Stomach (tissue), 9 donors: ENCODE results near the gene PRMT3. TPM values are rescaled to one million over a fixed set of nuclear protein-coding genes. Genes with fewer than 3 reads are reported as not detected.

Experiments used
- DNase-seq, 2 donors: peaks; one replicate each; pipeline versions ENCODE4 v3.0.0 to v3.0.0-alpha.2; 2013 to 2019
- H3K27ac ChIP-seq, 5 donors: fragments of 200-600 bp in 4 of 5; sonication (generic) in 4 of 5; one replicate each; pipeline ENCODE4 v1.5.1; 2013 to 2019; ENCODE audit warnings: mild to moderate bottlenecking in 1 of 5, moderate library complexity in 1 of 5
- H3K27me3 ChIP-seq, 3 donors: fragments of 200-600 bp; sonication (generic); one replicate each; pipeline ENCODE4 v1.5.1; 2017 to 2019; ENCODE audit warnings: mixed run types in 1 of 3
- H3K36me3 ChIP-seq, 4 donors: fragments of 200-600 bp; sonication (generic); 1 replicate in 3 of 4; 2 replicates in 1 of 4; pipeline ENCODE4 v1.5.1; 2016 to 2019
- H3K4me1 ChIP-seq, 4 donors: fragments of 200-600 bp; sonication (generic); one replicate each; pipeline ENCODE4 v1.5.1; 2016 to 2019
- H3K4me3 ChIP-seq, 4 donors: fragments of 200-600 bp; sonication (generic) in 3 of 4; one replicate each; pipeline ENCODE4 v1.5.1; 2016 to 2019; ENCODE audit warnings: mild to moderate bottlenecking in 1 of 4
- H3K9me3 ChIP-seq, 4 donors: fragments of 200-600 bp; sonication (generic); one replicate each; pipeline ENCODE4 v1.5.1; 2016 to 2019
- EP300 ChIP-seq: sonication (generic); formaldehyde crosslinking; IDR thresholded peaks from one replicate; pipeline ENCODE4 v1.6.1; 2017; ENCODE audit warnings: antibody characterized with exemption
- POLR2A ChIP-seq, 4 donors: fragments of 450-650 bp; IDR thresholded peaks; one replicate each; pipeline ENCODE4 v1.6.1; 2016; ENCODE audit warnings: antibody characterized with exemption in 4 of 4, control low read depth in 2 of 4, mild to moderate bottlenecking in 1 of 4, moderate library complexity in 1 of 4
- POLR2AphosphoS5 ChIP-seq, 3 donors: sonication (generic); formaldehyde crosslinking; IDR thresholded peaks; one replicate each; pipeline ENCODE4 v1.6.1; 2016; ENCODE audit warnings: antibody characterized with exemption in 3 of 3
- WGBS, 5 donors: extraction: QIAGEN DNeasy Blood & Tissue Kit in 3 of 5; methylation state at CpG; one replicate each; pipeline versions ENCODE4 v1.1.5 to v1.1.7; 2013 to 2018; 5-methylcytosine and 5-hydroxymethylcytosine counted together
- intact Hi-C: fragments of 100-400 bp; cut with DNase I; formaldehyde crosslinking; loops from one replicate; pipeline ENCODE4 v1.15.1; 2023; ENCODE audit warnings: low total_unique reads
- polyA plus RNA-seq, 3 donors: library from polyadenylated mRNA; stranded (reverse); fragments of 200-250 nt; gene quantifications; one replicate each; pipeline ENCODE4 v1.2.3, GENCODE V29; 2013
- total RNA-seq, 5 donors: library from RNA; depleted of rRNA; stranded (reverse); fragments of >200 nt; gene quantifications; one replicate each; pipeline versions ENCODE4 v1.1.0 to v1.2.3, GENCODE V29; 2014 to 2016
- TF ChIP-seq, protein P1 (sequence below), 7 experiments: fragments of 450-650 bp in 4 of 7; fragments of 200-600 bp in 3 of 7; sonication (generic) in 3 of 7; IDR thresholded peaks; one replicate each; pipeline ENCODE4 v1.5.1; 2016 to 2019; ENCODE audit warnings: antibody characterized with exemption in 7 of 7, control low read depth in 2 of 7, mild to moderate bottlenecking in 1 of 7
- donor health status: healthy with polysubstance abuse.
- donor health status: Bipolar disorder and iron deficiency.
- donor health status: healthy.

PRMT3 gene
- total and polyA plus RNA-seq, 8 donors = 4.7 to 54.5 (median 9.7) TPM

- 93 to 100% (median 97%) methylated on average over 1 to 2 of the region's 2 CpGs for WGBS, 5 donors
- TF ChIP-seq POLR2AphosphoS5 (IDR thresholded peaks at IDR 0.05) (no peak), EP300 (no peak), POLR2A (IDR thresholded peaks at IDR 0.05) (no peak)
- TF ChIP-seq, protein P1, sequence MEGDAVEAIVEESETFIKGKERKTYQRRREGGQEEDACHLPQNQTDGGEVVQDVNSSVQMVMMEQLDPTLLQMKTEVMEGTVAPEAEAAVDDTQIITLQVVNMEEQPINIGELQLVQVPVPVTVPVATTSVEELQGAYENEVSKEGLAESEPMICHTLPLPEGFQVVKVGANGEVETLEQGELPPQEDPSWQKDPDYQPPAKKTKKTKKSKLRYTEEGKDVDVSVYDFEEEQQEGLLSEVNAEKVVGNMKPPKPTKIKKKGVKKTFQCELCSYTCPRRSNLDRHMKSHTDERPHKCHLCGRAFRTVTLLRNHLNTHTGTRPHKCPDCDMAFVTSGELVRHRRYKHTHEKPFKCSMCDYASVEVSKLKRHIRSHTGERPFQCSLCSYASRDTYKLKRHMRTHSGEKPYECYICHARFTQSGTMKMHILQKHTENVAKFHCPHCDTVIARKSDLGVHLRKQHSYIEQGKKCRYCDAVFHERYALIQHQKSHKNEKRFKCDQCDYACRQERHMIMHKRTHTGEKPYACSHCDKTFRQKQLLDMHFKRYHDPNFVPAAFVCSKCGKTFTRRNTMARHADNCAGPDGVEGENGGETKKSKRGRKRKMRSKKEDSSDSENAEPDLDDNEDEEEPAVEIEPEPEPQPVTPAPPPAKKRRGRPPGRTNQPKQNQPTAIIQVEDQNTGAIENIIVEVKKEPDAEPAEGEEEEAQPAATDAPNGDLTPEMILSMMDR (IDR thresholded peaks at IDR 0.05) = no peak
- intact Hi-C loops = no loop called here
- H3K27me3 ChIP-seq = no peaks in the 10 kb centered on the region
- peaks cover 0 to 26% (median 25%) of the 10 kb centered on the region in 4 donors for H3K36me3 ChIP-seq
- no peak overlapping the region for H3K4me3 ChIP-seq
- no peaks in the 10 kb centered on the region for H3K4me1 ChIP-seq
- H3K9me3 ChIP-seq = no peaks in the 10 kb centered on the region
- no peak for DNase-seq
- H3K27ac ChIP-seq = no peak overlapping the region
Measured at GRCh38 chr11:20438637-20439036, 51.1 kb downstream of the PRMT3 start.

DNA sequence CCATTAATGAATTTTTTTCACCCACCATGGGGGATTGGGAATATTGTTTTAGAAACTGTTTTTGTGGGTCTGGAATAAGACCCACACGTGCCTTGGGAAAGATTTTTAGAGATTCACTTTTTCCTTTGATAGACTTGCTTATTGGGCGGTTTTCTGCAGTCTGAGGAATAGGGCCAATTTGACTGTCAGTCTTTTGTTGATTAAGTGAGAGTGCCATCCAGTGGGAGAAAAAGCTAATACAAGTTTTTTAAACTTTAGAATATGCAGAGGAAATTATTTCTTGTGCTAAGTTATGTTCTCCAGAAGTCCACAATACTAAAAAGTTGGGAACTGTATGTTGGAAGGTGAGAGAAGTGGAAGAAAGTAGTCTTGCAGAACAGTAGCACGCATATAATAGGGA, 56.1 kb downstream of the PRMT3 start:
- Histone ChIP-seq H3K27ac (no peak overlapping the region), H3K9me3 (no peaks in the 10 kb centered on the region), H3K27me3 (no peaks in the 10 kb centered on the region), H3K36me3 (peaks cover 0 to 12% (median 8%) of the 10 kb centered on the region in 4 donors), H3K4me1 (no peaks in the 10 kb centered on the region), H3K4me3 (no peak overlapping the region)
- intact Hi-C loops = no loop called here
- 73 to 80% (median 78%) methylated on average over 3 of the region's 3 CpGs for WGBS, 5 donors
- peak in 1 of 2 donors; percentile 11 for DNase-seq
- TF ChIP-seq, protein P1 (IDR thresholded peaks at IDR 0.05) = no peak
- TF ChIP-seq POLR2AphosphoS5 (IDR thresholded peaks at IDR 0.05) = no peak
- no peak for TF ChIP-seq POLR2A (IDR thresholded peaks at IDR 0.05)
- no peak for TF ChIP-seq EP300

DNA sequence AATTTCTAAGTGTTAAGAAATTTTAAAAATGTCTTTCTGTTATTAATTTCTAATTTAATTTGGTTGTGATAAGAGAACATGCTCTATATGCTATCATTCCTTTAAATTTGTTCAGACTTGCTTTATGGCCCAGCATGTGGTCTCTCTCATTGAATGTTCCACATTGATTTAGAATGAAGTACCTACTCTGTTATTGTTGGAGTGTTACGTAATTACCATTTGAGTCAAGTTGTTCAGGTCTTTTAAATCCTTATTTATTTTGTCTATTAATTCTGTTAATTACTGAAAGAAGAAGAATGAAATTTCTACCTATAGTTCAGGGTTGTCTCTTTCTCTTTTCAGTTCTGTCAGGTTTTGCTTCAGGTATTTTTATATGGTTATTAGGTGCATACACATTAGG, 57.0 kb downstream of the PRMT3 start:
- Histone ChIP-seq H3K27me3 (no peaks in the 10 kb centered on the region), H3K36me3 (peaks cover 0 to 7% (median 4%) of the 10 kb centered on the region in 4 donors), H3K4me1 (no peaks in the 10 kb centered on the region), H3K4me3 (no peak overlapping the region), H3K27ac (no peak overlapping the region), H3K9me3 (no peaks in the 10 kb centered on the region)
- 91 to 100% (median 97%) methylated on average over 1 of the region's 1 CpG for WGBS, 5 donors
- DNase-seq = no peak
- intact Hi-C loops = no loop called here
- TF ChIP-seq POLR2A (IDR thresholded peaks at IDR 0.05) = no peak
- no peak for TF ChIP-seq EP300
- TF ChIP-seq POLR2AphosphoS5 (IDR thresholded peaks at IDR 0.05) = no peak
- TF ChIP-seq, protein P1 (IDR thresholded peaks at IDR 0.05) = no peak

- H3K4me1 ChIP-seq = no peaks in the 10 kb centered on the region
- intact Hi-C loops = no loop called here
- no peak for DNase-seq
Measured at GRCh38 chr11:20448834-20449233, 61.3 kb downstream of the PRMT3 start.

More at GRCh38 chr11:20448834-20449233, 61.3 kb downstream of the PRMT3 start:
- Histone ChIP-seq H3K4me3 (no peak overlapping the region), H3K27ac (no peak overlapping the region), H3K9me3 (no peaks in the 10 kb centered on the region), H3K27me3 (no peaks in the 10 kb centered on the region), H3K36me3 (peaks cover 0 to 23% (median 12%) of the 10 kb centered on the region in 4 donors)
- TF ChIP-seq, protein P1 (IDR thresholded peaks at IDR 0.05) = no peak
- TF ChIP-seq POLR2AphosphoS5 (IDR thresholded peaks at IDR 0.05) = no peak
- TF ChIP-seq POLR2A (IDR thresholded peaks at IDR 0.05) = no peak
- TF ChIP-seq EP300 = no peak
- 90 to 96% (median 94%) methylated on average over 4 of the region's 4 CpGs for WGBS, 5 donors
